ENCODE measurements around the gene SH3PXD2A. TPM values are rescaled to one million over a fixed set of nuclear protein-coding genes. Genes with fewer than 3 reads are reported as not detected.

The SH3PXD2A gene
- total and polyA plus RNA-seq, 10 of the 15 experiments (the other 5 are each of a cell fraction or from before 2014, with no cell fraction given) = 0.63 to 14.0 (median 4.4) TPM

DNA sequence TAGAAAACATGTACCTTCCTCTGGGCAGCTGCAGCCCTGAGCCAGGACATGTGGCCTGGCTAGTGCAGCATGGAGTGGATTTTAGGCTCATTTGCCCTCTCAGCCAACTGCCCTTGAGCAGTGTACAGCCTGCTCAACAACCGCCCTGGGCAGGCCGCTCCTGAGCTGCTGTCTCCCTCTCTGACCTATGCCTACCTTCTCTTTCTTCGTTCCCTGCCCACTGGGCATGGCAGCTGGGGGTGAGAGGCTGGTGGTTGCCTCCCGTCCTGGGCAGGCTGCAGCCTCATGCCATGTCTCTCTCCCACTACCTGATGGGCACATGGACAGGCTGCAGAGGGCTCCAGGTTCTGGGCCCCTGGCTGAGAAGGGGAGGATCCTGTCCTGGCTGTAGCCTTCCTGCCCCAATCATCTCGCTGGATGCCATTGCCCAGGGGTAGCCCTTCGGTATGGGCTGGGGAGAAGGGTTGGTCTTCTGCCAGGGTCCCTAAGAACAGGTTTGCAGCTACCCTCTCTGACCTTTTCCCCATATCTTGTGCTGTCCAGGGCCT, 264.6 kb downstream of the SH3PXD2A start:
- no peak overlapping the region for H3K27ac ChIP-seq (ENCODE audit: control insufficient read depth, insufficient read depth)
- H4K20me1 ChIP-seq (ENCODE audit: control insufficient read depth, insufficient read depth) = no peaks in the 10 kb centered on the region
- ChIA-PET CTCF (interaction anchor here (0.8 to 1.3 kb wide), 4 partner anchors 19 to 174 kb away, joined by 3 read pairs; no protein-coding TSS in a partner anchor), RAD21 (ENCODE audit: unreplicated experiment) (no interaction called here), SMC1A (ENCODE audit: uncharacterized antibody, unreplicated experiment) (interaction anchor here (1.3 kb wide), 1 partner anchor 105 kb away, joined by 3 read pairs; no protein-coding TSS in a partner anchor), POLR2A (no interaction called here)
- in situ Hi-C loops (cut with MboI) (no loop called here), intact Hi-C loops (cut with micrococcal nuclease; ENCODE audit: unreplicated experiment) (loop anchor here (5.0 to 10.0 kb wide), 2 partner anchors 89 to 176 kb away; no protein-coding TSS in a partner anchor)
- DNase-seq (ENCODE audit: low read depth, low spot score) (no peak), FAIRE-seq (no peak), ATAC-seq (no peak)
- no peak overlapping the region for H2AFZ ChIP-seq (ENCODE audit: control insufficient read depth, low read depth, low read length)
- H3K36me3 ChIP-seq (ENCODE audit: control insufficient read depth in 2 of 2, insufficient read depth in 2 of 2, low read length in 1 of 2) = no peaks in the 10 kb centered on the region; a peak in 1 of 4 replicates
- BruUV-seq (replicated peaks) = no TSS peak
- no peak overlapping the region for H3K4me3 ChIP-seq
- no peak overlapping the region for H3K4me2 ChIP-seq (ENCODE audit: control insufficient read depth, insufficient read depth)
- no peaks in the 10 kb centered on the region for H3K79me2 ChIP-seq (ENCODE audit: control insufficient read depth, insufficient read depth, low read length)
- no peak overlapping the region for H3K9ac ChIP-seq (ENCODE audit: control insufficient read depth, insufficient read depth, low read length)
- H3K4me1 ChIP-seq (ENCODE audit: control insufficient read depth, insufficient read depth, low read length) = no peaks in the 10 kb centered on the region
- WGBS (ENCODE audit: insufficient coverage, insufficient replicate concordance, low lambda C conversion rate, missing lambda C conversion rate) = 74% methylated on average over 6 of the region's 6 CpGs
- H3K27me3 ChIP-seq (replicated peaks in 1 of 2; ENCODE audit: control insufficient read depth in 2 of 2, insufficient read depth in 2 of 2, low read length in 1 of 2) = no peaks in the 10 kb centered on the region
- H3K9me3 ChIP-seq (replicated peaks; ENCODE audit: control insufficient read depth, insufficient read depth, low read length) = no peaks in the 10 kb centered on the region
- TF ChIP-seq SRF (IDR thresholded peaks at IDR 0.05; ENCODE audit: low read depth in 2 of 2, low read length in 2 of 2) = no peak
- no peak for TF ChIP-seq RELB (IDR thresholded peaks at IDR 0.05; ENCODE audit: low read depth)
- no peak for TF ChIP-seq RAD51 (IDR thresholded peaks at IDR 0.05)
- TF ChIP-seq, protein P1, sequence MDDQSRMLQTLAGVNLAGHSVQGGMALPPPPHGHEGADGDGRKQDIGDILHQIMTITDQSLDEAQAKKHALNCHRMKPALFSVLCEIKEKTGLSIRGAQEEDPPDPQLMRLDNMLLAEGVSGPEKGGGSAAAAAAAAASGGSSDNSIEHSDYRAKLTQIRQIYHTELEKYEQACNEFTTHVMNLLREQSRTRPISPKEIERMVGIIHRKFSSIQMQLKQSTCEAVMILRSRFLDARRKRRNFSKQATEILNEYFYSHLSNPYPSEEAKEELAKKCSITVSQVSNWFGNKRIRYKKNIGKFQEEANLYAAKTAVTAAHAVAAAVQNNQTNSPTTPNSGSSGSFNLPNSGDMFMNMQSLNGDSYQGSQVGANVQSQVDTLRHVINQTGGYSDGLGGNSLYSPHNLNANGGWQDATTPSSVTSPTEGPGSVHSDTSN (IDR thresholded peaks at IDR 0.05; ENCODE audit: insufficient replicate concordance, low read depth, low read length) = no peak
- no peak for TF ChIP-seq CREB1 (IDR thresholded peaks at IDR 0.05; ENCODE audit: low read depth)
- TF ChIP-seq, protein P2, sequence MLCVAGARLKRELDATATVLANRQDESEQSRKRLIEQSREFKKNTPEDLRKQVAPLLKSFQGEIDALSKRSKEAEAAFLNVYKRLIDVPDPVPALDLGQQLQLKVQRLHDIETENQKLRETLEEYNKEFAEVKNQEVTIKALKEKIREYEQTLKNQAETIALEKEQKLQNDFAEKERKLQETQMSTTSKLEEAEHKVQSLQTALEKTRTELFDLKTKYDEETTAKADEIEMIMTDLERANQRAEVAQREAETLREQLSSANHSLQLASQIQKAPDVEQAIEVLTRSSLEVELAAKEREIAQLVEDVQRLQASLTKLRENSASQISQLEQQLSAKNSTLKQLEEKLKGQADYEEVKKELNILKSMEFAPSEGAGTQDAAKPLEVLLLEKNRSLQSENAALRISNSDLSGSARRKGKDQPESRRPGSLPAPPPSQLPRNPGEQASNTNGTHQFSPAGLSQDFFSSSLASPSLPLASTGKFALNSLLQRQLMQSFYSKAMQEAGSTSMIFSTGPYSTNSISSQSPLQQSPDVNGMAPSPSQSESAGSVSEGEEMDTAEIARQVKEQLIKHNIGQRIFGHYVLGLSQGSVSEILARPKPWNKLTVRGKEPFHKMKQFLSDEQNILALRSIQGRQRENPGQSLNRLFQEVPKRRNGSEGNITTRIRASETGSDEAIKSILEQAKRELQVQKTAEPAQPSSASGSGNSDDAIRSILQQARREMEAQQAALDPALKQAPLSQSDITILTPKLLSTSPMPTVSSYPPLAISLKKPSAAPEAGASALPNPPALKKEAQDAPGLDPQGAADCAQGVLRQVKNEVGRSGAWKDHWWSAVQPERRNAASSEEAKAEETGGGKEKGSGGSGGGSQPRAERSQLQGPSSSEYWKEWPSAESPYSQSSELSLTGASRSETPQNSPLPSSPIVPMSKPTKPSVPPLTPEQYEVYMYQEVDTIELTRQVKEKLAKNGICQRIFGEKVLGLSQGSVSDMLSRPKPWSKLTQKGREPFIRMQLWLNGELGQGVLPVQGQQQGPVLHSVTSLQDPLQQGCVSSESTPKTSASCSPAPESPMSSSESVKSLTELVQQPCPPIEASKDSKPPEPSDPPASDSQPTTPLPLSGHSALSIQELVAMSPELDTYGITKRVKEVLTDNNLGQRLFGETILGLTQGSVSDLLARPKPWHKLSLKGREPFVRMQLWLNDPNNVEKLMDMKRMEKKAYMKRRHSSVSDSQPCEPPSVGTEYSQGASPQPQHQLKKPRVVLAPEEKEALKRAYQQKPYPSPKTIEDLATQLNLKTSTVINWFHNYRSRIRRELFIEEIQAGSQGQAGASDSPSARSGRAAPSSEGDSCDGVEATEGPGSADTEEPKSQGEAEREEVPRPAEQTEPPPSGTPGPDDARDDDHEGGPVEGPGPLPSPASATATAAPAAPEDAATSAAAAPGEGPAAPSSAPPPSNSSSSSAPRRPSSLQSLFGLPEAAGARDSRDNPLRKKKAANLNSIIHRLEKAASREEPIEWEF (IDR thresholded peaks at IDR 0.05; ENCODE audit: insufficient replicate concordance, low read depth, low read length) = no peak
- TF ChIP-seq ZNF24 (IDR thresholded peaks at IDR 0.05) = no peak
- no peak for TF ChIP-seq CBFB (IDR thresholded peaks at IDR 0.05; ENCODE audit: low read depth)
- TF ChIP-seq KLF5 (IDR thresholded peaks at IDR 0.05; ENCODE audit: partially characterized antibody) = no peak
- TF ChIP-seq FOXM1 (IDR thresholded peaks at IDR 0.05; ENCODE audit: low read depth, low read length) = no peak
- no peak for TF ChIP-seq BMI1 (IDR thresholded peaks at IDR 0.05; ENCODE audit: borderline replicate concordance)
- no peak for TF ChIP-seq ZSCAN29 (IDR thresholded peaks at IDR 0.05)
- TF ChIP-seq TARDBP (IDR thresholded peaks at IDR 0.05; ENCODE audit: borderline replicate concordance) = no peak
- no peak for TF ChIP-seq MEF2B (IDR thresholded peaks at IDR 0.05; ENCODE audit: partially characterized antibody, poor library complexity, severe bottlenecking)
- TF ChIP-seq RFX5 (IDR thresholded peaks at IDR 0.05; ENCODE audit: low read depth, low read length) = no peak
- no peak for TF ChIP-seq IKZF2 (IDR thresholded peaks at IDR 0.05)
- no peak for TF ChIP-seq BHLHE40 (IDR thresholded peaks at IDR 0.05; ENCODE audit: borderline replicate concordance in 1 of 2, low read depth in 2 of 2, low read length in 1 of 2)
- no peak for TF ChIP-seq CHD1 (IDR thresholded peaks at IDR 0.05; ENCODE audit: low read depth, low read length)

All from GM12878 (cell line).